GM13976 (cell line): ENCODE data around the gene NPEPPS.

Experiments
- DNase-seq: peaks from one replicate; pipeline ENCODE4 v3.0.0; 2012; ENCODE audit warnings: low spot score
- in situ Hi-C: fragments of 300-500 bp; cut with MboI; formaldehyde crosslinking; loops from one replicate; pipeline ENCODE4 v1.12.0; 2022; ENCODE audit warnings: low sequenced_read_pairs, mixed read lengths, inconsistent platforms; ENCODE audit not compliant: unreplicated experiment
- TF ChIP-seq, protein P1 (sequence below): IDR thresholded peaks from 2 replicates; pipeline ENCODE4 v1.5.1; 2012; ENCODE audit warnings: borderline replicate concordance, mild to moderate bottlenecking; ENCODE audit not compliant: insufficient read depth; ENCODE audit errors: extremely low read depth, missing control alignments, control extremely low read depth

The NPEPPS gene

DNA sequence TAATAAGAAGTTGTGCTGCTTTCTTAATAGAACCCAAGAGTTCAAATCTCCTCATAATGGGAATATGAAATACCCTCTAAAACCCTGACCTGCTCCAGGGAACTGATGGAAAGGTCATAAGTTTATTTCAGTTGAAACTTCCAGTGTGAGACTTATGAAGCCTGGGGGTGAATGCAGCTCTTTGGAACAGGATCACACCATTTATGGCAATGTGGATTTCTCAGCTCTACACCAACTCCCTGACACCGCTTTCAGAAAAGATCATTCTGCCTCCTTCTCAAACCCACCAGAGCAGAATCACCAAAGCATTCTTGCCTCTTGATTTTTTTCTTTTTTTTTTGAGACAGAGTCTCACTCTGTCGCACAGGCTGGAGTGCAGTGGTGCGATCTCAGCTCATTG lies 102.1 kb downstream of the NPEPPS start:
- DNase-seq = no peak
- in situ Hi-C loops = no loop called here

GRCh38 chr17:47633996-47634395 lies 103.1 kb downstream of the NPEPPS start:
- TF ChIP-seq, protein P1, sequence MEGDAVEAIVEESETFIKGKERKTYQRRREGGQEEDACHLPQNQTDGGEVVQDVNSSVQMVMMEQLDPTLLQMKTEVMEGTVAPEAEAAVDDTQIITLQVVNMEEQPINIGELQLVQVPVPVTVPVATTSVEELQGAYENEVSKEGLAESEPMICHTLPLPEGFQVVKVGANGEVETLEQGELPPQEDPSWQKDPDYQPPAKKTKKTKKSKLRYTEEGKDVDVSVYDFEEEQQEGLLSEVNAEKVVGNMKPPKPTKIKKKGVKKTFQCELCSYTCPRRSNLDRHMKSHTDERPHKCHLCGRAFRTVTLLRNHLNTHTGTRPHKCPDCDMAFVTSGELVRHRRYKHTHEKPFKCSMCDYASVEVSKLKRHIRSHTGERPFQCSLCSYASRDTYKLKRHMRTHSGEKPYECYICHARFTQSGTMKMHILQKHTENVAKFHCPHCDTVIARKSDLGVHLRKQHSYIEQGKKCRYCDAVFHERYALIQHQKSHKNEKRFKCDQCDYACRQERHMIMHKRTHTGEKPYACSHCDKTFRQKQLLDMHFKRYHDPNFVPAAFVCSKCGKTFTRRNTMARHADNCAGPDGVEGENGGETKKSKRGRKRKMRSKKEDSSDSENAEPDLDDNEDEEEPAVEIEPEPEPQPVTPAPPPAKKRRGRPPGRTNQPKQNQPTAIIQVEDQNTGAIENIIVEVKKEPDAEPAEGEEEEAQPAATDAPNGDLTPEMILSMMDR = no peak
- in situ Hi-C loops = no loop called here
- no peak for DNase-seq

More for the DNA sequence above, 102.1 kb downstream of the NPEPPS start:
- TF ChIP-seq, protein P1 = no peak

- TF ChIP-seq, protein P1 = no peak
- in situ Hi-C loops = no loop called here
These were observed 104.0 kb downstream of the NPEPPS start for GRCh38 chr17:47634870-47635269.

DNA sequence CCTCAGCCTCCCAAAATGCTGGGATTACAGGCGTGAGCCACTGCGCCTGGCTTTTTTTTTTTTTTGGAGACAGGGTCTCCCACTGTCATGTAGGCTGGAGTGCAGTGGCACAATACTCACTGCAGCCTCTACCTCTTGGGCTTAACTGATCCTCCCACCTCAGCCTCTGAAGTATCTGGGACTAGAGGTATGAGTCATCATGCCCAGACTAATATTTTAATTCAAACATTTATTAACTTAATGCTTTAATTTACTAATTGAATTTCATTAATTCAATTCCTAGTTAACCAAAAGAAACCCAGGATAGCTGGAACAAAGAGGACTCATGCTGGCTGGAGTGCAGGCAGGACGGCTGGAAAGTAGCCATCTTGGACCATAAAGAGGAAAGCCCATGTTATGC lies 104.8 kb downstream of the NPEPPS start:
- no peak for DNase-seq
- in situ Hi-C loops = no loop called here
- TF ChIP-seq, protein P1 = no peak

More at GRCh38 chr17:47634870-47635269, 104.0 kb downstream of the NPEPPS start:
- DNase-seq = no peak

DNA sequence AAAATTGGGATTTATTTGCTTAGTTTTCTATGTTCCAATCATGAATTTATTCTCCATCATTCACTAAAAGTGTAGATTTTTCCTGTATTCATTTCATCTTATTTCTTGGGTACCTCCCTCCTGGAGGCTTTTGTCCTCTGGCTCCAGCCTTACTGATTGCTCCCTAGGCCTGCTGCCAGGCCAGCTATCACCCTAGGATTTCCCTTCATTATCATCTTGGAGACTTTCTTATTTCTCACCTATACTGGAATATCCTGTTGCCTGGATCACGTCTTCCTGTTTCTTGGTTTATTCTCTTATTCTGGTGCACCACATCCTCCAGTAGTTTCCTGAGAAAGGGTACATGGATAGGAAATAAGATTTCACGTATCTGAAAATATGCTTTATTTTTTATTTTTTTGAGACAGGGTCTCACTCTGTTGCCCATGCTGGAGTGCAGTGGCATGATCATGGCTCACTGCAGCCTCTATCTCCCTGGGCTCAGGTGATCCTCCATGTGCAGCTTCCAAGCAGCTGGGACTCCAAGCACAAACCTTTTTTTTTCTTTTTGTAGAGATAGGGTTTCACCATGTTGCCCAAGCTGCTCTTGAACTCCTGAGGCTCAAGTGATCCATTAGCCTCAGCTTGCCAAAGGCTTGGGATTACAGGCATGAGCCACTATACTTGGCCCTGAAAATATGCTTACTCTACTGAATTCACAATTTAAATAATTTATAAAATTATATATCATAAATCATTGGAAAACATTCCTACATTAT lies 105.5 kb downstream of the NPEPPS start:
- TF ChIP-seq, protein P1 = no peak
- in situ Hi-C loops = no loop called here
- DNase-seq = no peak

GRCh38 chr17:47638903-47639302 lies 108.0 kb downstream of the NPEPPS start:
- in situ Hi-C loops = no loop called here
- TF ChIP-seq, protein P1 = no peak
- DNase-seq = no peak
